ENCODE measurements around the gene MMD.

Gene MMD

DNA sequence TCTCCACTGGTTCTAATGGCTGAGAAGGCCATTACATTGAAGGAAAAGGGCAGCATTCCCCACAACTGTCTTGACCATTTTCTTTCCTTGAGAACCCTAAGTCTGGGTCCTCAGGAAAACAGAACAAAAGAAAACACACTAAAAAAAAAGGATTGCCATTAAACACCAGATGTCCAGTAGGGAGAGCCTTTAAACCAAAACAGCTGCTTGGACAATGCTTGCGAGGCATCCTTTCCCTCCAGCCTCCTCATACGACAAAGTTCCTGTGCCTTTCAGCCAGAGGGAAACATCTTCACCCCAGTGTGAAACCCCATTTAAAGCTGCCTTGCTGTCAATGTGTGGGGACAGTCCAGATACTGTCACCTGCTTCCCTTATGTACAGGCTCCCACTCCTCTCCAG lies 74.3 kb downstream of the MMD start:
- TF ChIP-seq, protein P1, sequence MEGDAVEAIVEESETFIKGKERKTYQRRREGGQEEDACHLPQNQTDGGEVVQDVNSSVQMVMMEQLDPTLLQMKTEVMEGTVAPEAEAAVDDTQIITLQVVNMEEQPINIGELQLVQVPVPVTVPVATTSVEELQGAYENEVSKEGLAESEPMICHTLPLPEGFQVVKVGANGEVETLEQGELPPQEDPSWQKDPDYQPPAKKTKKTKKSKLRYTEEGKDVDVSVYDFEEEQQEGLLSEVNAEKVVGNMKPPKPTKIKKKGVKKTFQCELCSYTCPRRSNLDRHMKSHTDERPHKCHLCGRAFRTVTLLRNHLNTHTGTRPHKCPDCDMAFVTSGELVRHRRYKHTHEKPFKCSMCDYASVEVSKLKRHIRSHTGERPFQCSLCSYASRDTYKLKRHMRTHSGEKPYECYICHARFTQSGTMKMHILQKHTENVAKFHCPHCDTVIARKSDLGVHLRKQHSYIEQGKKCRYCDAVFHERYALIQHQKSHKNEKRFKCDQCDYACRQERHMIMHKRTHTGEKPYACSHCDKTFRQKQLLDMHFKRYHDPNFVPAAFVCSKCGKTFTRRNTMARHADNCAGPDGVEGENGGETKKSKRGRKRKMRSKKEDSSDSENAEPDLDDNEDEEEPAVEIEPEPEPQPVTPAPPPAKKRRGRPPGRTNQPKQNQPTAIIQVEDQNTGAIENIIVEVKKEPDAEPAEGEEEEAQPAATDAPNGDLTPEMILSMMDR (IDR thresholded peaks at IDR 0.05; ENCODE audit: low read depth, low read length) = no peak
- no peak overlapping the region for H3K4me3 ChIP-seq (replicated peaks in 1 of 2; ENCODE audit: low read depth in 2 of 2, low read length in 2 of 2)
- DNase-seq (ENCODE audit: low read depth in 2 of 2) = no peak

DNA sequence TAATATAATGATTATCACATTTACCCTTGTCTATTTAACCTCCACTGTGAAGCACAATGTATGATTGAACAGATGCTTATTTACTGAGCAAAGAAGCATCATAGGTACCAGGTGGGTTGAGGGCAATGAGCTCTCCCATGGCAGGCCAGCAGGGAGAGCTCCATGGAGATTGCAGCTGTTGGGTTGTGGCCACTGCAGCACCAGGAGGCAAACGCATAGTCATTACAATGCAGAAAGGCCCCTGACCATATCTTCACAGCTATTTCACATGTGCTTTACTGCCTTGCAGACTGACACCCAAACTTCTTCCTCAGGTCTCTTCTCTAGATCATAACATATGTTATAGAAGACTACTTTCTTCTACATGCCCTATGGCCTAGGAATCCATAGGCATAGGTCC lies 75.0 kb downstream of the MMD start:
- no peak overlapping the region for H3K4me3 ChIP-seq (replicated peaks in 1 of 2; ENCODE audit: low read depth in 2 of 2, low read length in 2 of 2)
- DNase-seq (ENCODE audit: low read depth in 2 of 2) = no peak
- TF ChIP-seq, protein P1 (IDR thresholded peaks at IDR 0.05; ENCODE audit: low read depth, low read length) = no peak

DNA sequence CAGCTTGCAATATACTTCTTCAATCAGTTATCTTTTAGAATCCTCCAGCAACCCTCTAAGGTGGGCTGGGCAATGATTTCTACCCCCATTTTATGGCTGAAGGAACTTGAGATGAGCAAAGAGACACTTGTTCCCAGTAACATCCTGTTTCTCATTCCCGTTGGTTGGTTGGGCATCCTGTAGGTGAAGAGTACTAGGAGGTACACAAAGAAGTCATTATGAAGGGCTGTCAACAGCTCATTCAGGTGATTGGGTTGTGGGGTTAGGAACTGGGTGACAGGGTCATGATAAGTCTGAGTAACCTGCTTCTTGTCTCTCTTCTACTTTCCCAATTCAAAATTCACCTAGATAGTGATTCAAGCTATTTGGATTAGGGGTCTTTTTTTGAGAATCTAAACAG lies 76.5 kb downstream of the MMD start:
- no peak overlapping the region for H3K4me3 ChIP-seq (replicated peaks in 1 of 2; ENCODE audit: low read depth in 2 of 2, low read length in 2 of 2)
- TF ChIP-seq, protein P1 (IDR thresholded peaks at IDR 0.05; ENCODE audit: low read depth, low read length) = no peak
- no peak for DNase-seq (ENCODE audit: low read depth in 2 of 2)

DNA sequence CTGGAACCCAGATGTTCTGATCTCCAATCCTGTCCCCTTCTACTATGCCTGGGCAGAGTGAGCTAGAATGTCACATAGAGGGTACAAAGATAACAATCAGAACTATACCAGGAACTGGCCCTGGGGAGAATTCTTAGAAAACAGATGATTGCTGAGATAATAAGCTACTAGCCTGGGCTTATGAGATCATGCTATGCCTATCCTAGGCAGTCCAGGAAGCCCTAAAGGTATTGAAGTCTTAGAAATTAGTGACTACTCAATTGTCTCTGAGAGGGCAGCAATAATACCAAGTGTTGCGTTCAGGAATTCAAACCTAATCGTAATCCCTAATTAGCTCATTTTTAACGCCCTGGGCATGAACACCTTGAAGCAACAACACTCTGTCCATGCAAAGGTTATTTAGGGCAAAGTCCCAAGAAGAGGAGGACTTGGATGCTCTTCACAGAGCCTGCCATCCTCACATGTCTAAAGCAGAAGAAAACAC lies 77.1 kb downstream of the MMD start:
- H3K4me3 ChIP-seq (replicated peaks in 1 of 2; ENCODE audit: low read depth in 2 of 2, low read length in 2 of 2) = no peak overlapping the region
- TF ChIP-seq, protein P1 (IDR thresholded peaks at IDR 0.05; ENCODE audit: low read depth, low read length) = no peak
- DNase-seq (ENCODE audit: low read depth in 2 of 2) = no peak

DNA sequence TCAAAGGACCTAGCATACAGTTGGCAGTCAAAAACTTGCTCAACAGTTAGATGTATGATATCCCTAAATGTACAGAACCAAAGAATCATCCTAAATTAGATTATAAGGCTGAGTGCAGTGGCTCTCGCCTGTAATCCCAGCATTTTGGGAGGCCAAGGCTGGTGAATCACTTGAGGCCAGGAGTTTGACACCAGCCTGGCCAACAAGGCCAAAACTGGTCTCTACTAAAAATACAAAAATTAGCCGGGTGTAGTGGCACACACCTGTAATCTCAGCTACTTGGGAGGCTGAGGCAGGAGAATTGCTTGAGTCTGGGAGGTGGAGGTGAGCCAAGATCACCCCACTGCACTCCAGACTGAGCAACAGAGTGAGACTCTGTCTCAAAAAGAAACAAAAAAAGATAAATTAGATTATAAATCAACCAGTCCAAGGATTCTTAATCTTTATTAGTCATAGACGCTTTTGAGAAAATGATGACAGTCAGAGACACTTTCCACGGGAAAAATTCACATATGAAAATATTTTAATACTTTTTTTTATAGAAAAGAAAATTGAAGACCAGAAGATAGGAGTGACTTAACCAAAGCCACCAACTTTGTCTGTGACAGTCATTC lies 77.6 kb downstream of the MMD start:
- TF ChIP-seq, protein P1 (IDR thresholded peaks at IDR 0.05; ENCODE audit: low read depth, low read length) = no peak
- no peak for DNase-seq (ENCODE audit: low read depth in 2 of 2)
- no peak overlapping the region for H3K4me3 ChIP-seq (replicated peaks in 1 of 2; ENCODE audit: low read depth in 2 of 2, low read length in 2 of 2)

DNA sequence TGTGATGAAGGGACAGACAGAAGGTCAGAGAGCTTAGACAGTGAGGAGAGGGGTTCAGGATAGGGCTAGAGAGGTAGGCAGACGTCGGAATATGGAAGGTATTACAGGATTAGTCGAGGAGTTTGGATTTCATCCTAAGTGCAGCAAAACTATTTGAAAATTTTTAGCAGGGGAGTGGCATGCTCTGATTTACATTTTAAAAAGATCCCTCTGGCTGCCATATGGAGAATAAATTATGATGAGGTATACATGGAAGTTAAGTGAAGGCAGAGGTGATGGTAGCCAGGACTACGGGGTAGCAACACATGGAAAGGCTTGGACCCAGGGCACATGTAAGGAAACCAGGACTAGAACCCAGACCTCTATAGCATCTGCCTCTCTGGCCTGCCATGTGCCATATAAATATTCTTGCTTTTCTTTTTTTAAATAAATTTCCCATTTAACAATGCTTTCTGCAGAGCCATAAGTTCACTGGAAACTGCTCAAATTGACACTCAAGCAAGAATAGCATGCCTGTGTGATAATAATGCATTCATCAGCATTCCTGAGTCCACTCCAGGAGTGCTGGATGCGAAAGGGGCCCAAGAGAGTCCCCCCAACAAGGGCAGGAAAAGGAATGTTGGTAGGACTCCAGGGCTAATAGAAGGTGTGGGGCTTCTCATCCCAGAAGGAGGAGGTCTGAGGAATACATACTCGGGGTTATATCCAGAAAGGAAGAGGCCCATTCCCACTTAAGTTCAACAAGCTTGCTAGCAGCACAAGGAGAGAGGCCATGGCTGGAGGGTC lies 78.6 kb downstream of the MMD start:
- TF ChIP-seq, protein P1 (IDR thresholded peaks at IDR 0.05; ENCODE audit: low read depth, low read length) = no peak
- H3K4me3 ChIP-seq (replicated peaks in 1 of 2; ENCODE audit: low read depth in 2 of 2, low read length in 2 of 2) = no peak overlapping the region
- DNase-seq (ENCODE audit: low read depth in 2 of 2) = no peak
